B cell (primary cell): ENCODE results near the gene IRGQ. TPM values are rescaled to one million over a fixed set of nuclear protein-coding genes. Genes with fewer than 3 reads are reported as not detected.

Experiments
- ATAC-seq: fragments of 200-7000 bp; cut with Tn5 transposase; one replicate; pipeline ENCODE4 v1.10.0; 2021; ENCODE audit warnings: low read depth, mild to moderate bottlenecking, moderate number of reproducible peaks, moderate library complexity
- CTCF ChIA-PET: fragments of 350-600 bp; sonication (Branson Sonifier 250); formaldehyde crosslinking; loops from one replicate; lab custom pipeline; 2021; ENCODE audit warnings: antibody characterized with exemption, inconsistent platforms; lab: Charles Lee
- POLR2A ChIA-PET: fragments of 350-600 bp; sonication (Branson Sonifier 250); formaldehyde crosslinking; loops from one replicate; lab custom pipeline; 2021; ENCODE audit warnings: antibody characterized with exemption; lab: Charles Lee
- DNase-seq: peaks from one replicate; pipeline ENCODE4 v3.0.0; 2013
- H2AFZ ChIP-seq: 2 replicates; pipeline ENCODE4 v1.6.1; 2012; ENCODE audit warnings: mild to moderate bottlenecking, low read depth, low read length; ENCODE audit not compliant: insufficient read depth, poor library complexity, severe bottlenecking
- H3K27ac ChIP-seq, 2 donors: 1 replicate in 1 of 2; 2 replicates in 1 of 2; pipeline ENCODE4 v1.5.1; 2012 to 2013; ENCODE audit warnings: low read length in 2 of 2, mild to moderate bottlenecking in 2 of 2, moderate library complexity in 1 of 2
- H3K27me3 ChIP-seq, 4 experiments: fragments of 200-600 bp in 1 of 4; sonication (generic) in 1 of 4; replicated peaks in 1 of 4; 1 replicate in 2 of 4; 2 replicates in 2 of 4; pipeline versions ENCODE4 v1.6.1 to v1.7.0; 2013 to 2016; ENCODE audit warnings: low read length in 3 of 4, mild to moderate bottlenecking in 2 of 4, mixed read lengths in 1 of 4, moderate library complexity in 1 of 4; ENCODE audit not compliant: insufficient read depth in 4 of 4, control insufficient read depth in 3 of 4; ENCODE audit errors: control extremely low read depth in 1 of 4
- H3K36me3 ChIP-seq, 2 experiments: replicated peaks in 1 of 2; 1 replicate in 1 of 2; 2 replicates in 1 of 2; pipeline versions ENCODE4 v1.6.1 to v1.7.1; 2013; ENCODE audit warnings: low read length in 1 of 2; ENCODE audit not compliant: insufficient read depth in 2 of 2, control insufficient read depth in 1 of 2; ENCODE audit errors: control extremely low read depth in 1 of 2, extremely low read depth in 1 of 2
- H3K4me1 ChIP-seq, 2 donors: fragments of 200-600 bp in 1 of 2; sonication (generic) in 1 of 2; 1 replicate in 1 of 2; 2 replicates in 1 of 2; pipeline versions ENCODE4 v1.5.1 to v1.6.1; 2013 to 2017; ENCODE audit warnings: low read length in 2 of 2; ENCODE audit not compliant: control insufficient read depth in 2 of 2, insufficient read depth in 2 of 2
- H3K4me2 ChIP-seq: replicated peaks from 2 replicates; pipeline ENCODE3; 2012; ENCODE audit warnings: mild to moderate bottlenecking, low read depth, low read length; ENCODE audit not compliant: poor library complexity, severe bottlenecking
- H3K4me3 ChIP-seq, 5 experiments: fragments of 200-600 bp in 1 of 5; sonication (generic) in 1 of 5; 1 replicate in 3 of 5; 2 replicates in 2 of 5; pipeline versions ENCODE4 v1.5.1 to v1.7.0; 2011 to 2016; ENCODE audit warnings: low read length in 4 of 5, mild to moderate bottlenecking in 4 of 5, low read depth in 2 of 5, control low read depth in 1 of 5, moderate library complexity in 1 of 5; ENCODE audit not compliant: insufficient read depth in 1 of 5; ENCODE audit errors: control extremely low read depth in 1 of 5, extremely low read depth in 1 of 5
- H3K79me2 ChIP-seq: fragments of 200-600 bp; sonication (generic); one replicate; pipeline ENCODE4 v1.6.0; 2016; ENCODE audit warnings: low read length; ENCODE audit not compliant: control insufficient read depth, insufficient read depth
- H3K9ac ChIP-seq: fragments of 200-600 bp; sonication (generic); 2 replicates; pipeline ENCODE4 v1.6.1; 2017; ENCODE audit warnings: mild to moderate bottlenecking, low read length, moderate library complexity
- H3K9me3 ChIP-seq, 3 donors: one replicate each; pipeline versions ENCODE4 v1.6.1 to v1.7.1; 2013; ENCODE audit warnings: low read length in 2 of 3; ENCODE audit not compliant: control insufficient read depth in 2 of 3, insufficient read depth in 1 of 3; ENCODE audit errors: control extremely low read depth in 1 of 3
- H4K20me1 ChIP-seq: 2 replicates; pipeline ENCODE4 v1.6.0; 2012; ENCODE audit warnings: mild to moderate bottlenecking, low read length; ENCODE audit not compliant: insufficient read depth, control insufficient read depth, poor library complexity, severe bottlenecking
- H3K27ac Mint-ChIP-seq: one replicate; pipeline ENCODE4 v1.8.0; 2021; ENCODE audit warnings: mixed read lengths
- H3K27me3 Mint-ChIP-seq: one replicate; pipeline ENCODE4 v1.8.0; 2021; ENCODE audit warnings: mixed read lengths
- H3K4me1 Mint-ChIP-seq: one replicate; pipeline ENCODE4 v1.8.0; 2021; ENCODE audit warnings: mixed read lengths
- H3K4me3 Mint-ChIP-seq: one replicate; pipeline ENCODE4 v1.8.0; 2021; ENCODE audit warnings: mixed read lengths
- H3K9me3 Mint-ChIP-seq: one replicate; pipeline ENCODE4 v1.8.0; 2022; ENCODE audit warnings: mixed read lengths; ENCODE audit not compliant: insufficient read depth
- CTCF ChIP-seq: fragments of 200-600 bp; IDR thresholded peaks from one replicate; pipeline ENCODE4 v1.8.0; 2022; ENCODE audit warnings: antibody characterized with exemption, mild to moderate bottlenecking
- EZH2 ChIP-seq: IDR thresholded peaks from 2 replicates; pipeline ENCODE4 v1.6.1; 2012; ENCODE audit warnings: borderline replicate concordance, low read depth, mild to moderate bottlenecking, moderate library complexity, low read length; ENCODE audit not compliant: insufficient read depth, poor library complexity, severe bottlenecking
- whole genome bisulfite sequencing: methylation state at CpG from one replicate; pipeline ENCODE4 v1.1.5; 2013; ENCODE audit warnings: missing lambda C conversion rate; ENCODE audit not compliant: insufficient coverage; 5-methylcytosine and 5-hydroxymethylcytosine counted together
- intact Hi-C: fragments of 100-400 bp; cut with micrococcal nuclease; formaldehyde crosslinking; loops from one replicate; pipeline ENCODE4 v1.10.0; 2022
- polyA plus RNA-seq: library from polyadenylated mRNA; depleted of rRNA; stranded (reverse); fragments of >200 nt; gene quantifications from 2 replicates; pipeline ENCODE4 v1.2.3, GENCODE V29; 2012
- total RNA-seq, 2 donors: library from RNA; stranded (reverse); fragments of 120-200 nt in 1 of 2; gene quantifications; 1 replicate in 1 of 2; 2 replicates in 1 of 2; pipeline versions ENCODE4 v1.2.3 to v1.2.4, GENCODE V29; 2013 to 2022

IRGQ gene
- total and polyA plus RNA-seq, 2 donors (not counting 1 experiment from before 2014, with no cell fraction given): 20.3 to 22.6 TPM

GRCh38 chr19:43545276-43545675 is 50.7 kb downstream of the IRGQ start:
- no peaks in the 10 kb centered on the region for H3K79me2 ChIP-seq
- CTCF ChIA-PET: no interaction called here
- no peaks in the 10 kb centered on the region for H3K27me3 ChIP-seq
- H3K4me1 ChIP-seq: no peaks in the 10 kb centered on the region
- H3K9me3 ChIP-seq: no peaks in the 10 kb centered on the region
- TF ChIP-seq EZH2 (no peak), CTCF (no peak)
- no peak for DNase-seq
- H3K36me3 ChIP-seq: peaks cover under 1 to 55% of the 10 kb centered on the region in 2 experiments
- intact Hi-C loops: no loop called here
- no peak for ATAC-seq
- H3K4me3 Mint-ChIP-seq: no peak overlapping the region
- H3K27ac Mint-ChIP-seq: no peak overlapping the region
- 97% methylated on average over 5 of the region's 5 CpGs for WGBS
- no peaks in the 10 kb centered on the region for H4K20me1 ChIP-seq
- H3K4me3 ChIP-seq: no peak overlapping the region
- H2AFZ ChIP-seq: no peak overlapping the region
- no peaks in the 10 kb centered on the region for H3K9me3 Mint-ChIP-seq
- H3K27ac ChIP-seq: no peak overlapping the region
- H3K4me2 ChIP-seq: no peak overlapping the region
- POLR2A ChIA-PET: no interaction called here
- H3K4me1 Mint-ChIP-seq: no peaks in the 10 kb centered on the region
- no peaks in the 10 kb centered on the region for H3K27me3 Mint-ChIP-seq
- no peak overlapping the region for H3K9ac ChIP-seq

GRCh38 chr19:43544077-43544476 is 51.9 kb downstream of the IRGQ start:
- no peak overlapping the region for H2AFZ ChIP-seq
- POLR2A ChIA-PET: no interaction called here
- CTCF ChIA-PET: no interaction called here
- no peak overlapping the region for H3K4me3 ChIP-seq
- H3K36me3 ChIP-seq: peaks cover 0 to 50% of the 10 kb centered on the region in 2 experiments
- no peaks in the 10 kb centered on the region for H3K79me2 ChIP-seq
- ATAC-seq: no peak
- H4K20me1 ChIP-seq: no peaks in the 10 kb centered on the region
- H3K9me3 ChIP-seq: no peaks in the 10 kb centered on the region
- H3K27ac Mint-ChIP-seq: no peak overlapping the region
- no peaks in the 10 kb centered on the region for H3K4me1 ChIP-seq
- 98% methylated on average over 9 of the region's 9 CpGs for WGBS
- no peaks in the 10 kb centered on the region for H3K27me3 ChIP-seq
- peaks cover 3% of the 10 kb centered on the region for H3K9me3 Mint-ChIP-seq
- no peak overlapping the region for H3K9ac ChIP-seq
- no peaks in the 10 kb centered on the region for H3K27me3 Mint-ChIP-seq
- no peaks in the 10 kb centered on the region for H3K4me1 Mint-ChIP-seq
- H3K4me2 ChIP-seq: no peak overlapping the region
- H3K27ac ChIP-seq: no peak overlapping the region
- H3K4me3 Mint-ChIP-seq: no peak overlapping the region
- DNase-seq: no peak
- intact Hi-C loops: no loop called here
- TF ChIP-seq EZH2 (no peak), CTCF (no peak)
